Measurements from ENCODE around the gene GDI2.
"Not testable (repeated sequence)": the region's sequence is repeated elsewhere in the genome, so short reads cannot be mapped to it uniquely, and the experiment has no call there.

- TF ChIP-seq, protein P1, sequence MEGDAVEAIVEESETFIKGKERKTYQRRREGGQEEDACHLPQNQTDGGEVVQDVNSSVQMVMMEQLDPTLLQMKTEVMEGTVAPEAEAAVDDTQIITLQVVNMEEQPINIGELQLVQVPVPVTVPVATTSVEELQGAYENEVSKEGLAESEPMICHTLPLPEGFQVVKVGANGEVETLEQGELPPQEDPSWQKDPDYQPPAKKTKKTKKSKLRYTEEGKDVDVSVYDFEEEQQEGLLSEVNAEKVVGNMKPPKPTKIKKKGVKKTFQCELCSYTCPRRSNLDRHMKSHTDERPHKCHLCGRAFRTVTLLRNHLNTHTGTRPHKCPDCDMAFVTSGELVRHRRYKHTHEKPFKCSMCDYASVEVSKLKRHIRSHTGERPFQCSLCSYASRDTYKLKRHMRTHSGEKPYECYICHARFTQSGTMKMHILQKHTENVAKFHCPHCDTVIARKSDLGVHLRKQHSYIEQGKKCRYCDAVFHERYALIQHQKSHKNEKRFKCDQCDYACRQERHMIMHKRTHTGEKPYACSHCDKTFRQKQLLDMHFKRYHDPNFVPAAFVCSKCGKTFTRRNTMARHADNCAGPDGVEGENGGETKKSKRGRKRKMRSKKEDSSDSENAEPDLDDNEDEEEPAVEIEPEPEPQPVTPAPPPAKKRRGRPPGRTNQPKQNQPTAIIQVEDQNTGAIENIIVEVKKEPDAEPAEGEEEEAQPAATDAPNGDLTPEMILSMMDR (conservative IDR thresholded peaks at IDR 0.05), result not testable (repeated sequence)
- not testable (repeated sequence) for TF ChIP-seq EZH2 (IDR thresholded peaks at IDR 0.05; ENCODE audit: low read depth)
Measured at GRCh38 chr10:5826511-5826910, 13.3 kb upstream of the GDI2 start.

All from PC-9 (cell line).